ENCODE results near the gene DDX1. TPM values are rescaled to one million over a fixed set of nuclear protein-coding genes. Genes with fewer than 3 reads are reported as not detected.
"Not testable (repeated sequence)": the region's sequence is repeated elsewhere in the genome, so short reads cannot be mapped to it uniquely, and the experiment has no call there.

The DDX1 gene
- 72.6 and 73.0 TPM in 2 replicates for total RNA-seq (2014; rRNA removed; shearing (Covaris generic))
- 101 TPM in 2 replicates for polyA plus RNA-seq (2016; fragmentation: Nextera tagmentation; extraction: Ambion mirVana)

DNA sequence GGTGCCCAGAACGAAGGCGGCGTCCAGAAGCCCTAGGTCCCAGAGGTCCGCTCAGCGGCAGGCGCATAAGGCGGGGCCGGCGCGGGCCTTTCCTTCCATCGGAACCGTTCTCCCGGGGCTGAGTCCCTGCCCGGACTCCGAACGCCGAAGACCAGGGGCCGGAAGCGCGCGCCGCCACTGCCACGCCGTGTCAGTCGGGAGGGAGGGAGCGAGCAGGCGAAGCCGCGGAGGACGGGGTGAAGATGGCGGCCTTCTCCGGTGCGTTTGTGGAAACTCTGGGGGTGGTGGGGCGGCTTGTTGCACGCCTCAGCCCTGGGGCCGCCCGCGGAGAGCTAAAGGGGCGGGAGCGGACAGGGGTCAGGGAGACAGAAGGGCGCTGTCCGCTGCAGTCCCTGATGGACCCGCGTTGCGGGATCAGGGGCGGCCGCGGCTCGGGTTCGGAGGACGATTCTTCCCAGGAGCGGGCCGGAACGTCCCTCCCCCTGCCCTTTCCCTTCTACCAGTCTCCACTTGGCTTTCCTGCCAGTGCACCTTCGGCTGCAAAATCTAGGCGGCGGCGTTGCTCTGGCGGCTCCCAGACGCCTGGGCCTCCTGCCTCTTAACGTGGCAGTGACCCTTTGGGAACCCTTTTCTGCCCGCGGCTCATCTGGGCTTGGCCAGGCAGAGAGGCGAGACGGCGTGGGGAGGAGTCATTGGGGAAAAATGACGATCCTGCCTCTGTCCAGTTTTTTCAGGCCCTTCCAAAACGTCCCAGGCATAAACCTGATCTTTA, at the start of gene DDX1:
TSS of gene DDX1 (plus strand) at position 177 of the 772 bp plus-strand sequence. CDS start at position 243, 66 bp downstream.
- DNase-seq, result peak; percentile 94
- WGBS, 2 experiments (ENCODE audit: low coverage in 1 of 2, low lambda C conversion rate in 2 of 2, missing lambda C conversion rate in 2 of 2), result 1% methylated on average over 36 to 68 of the region's 68 CpGs
- Histone ChIP-seq H3F3A (ENCODE audit: insufficient read depth) (peaks cover 3% of the 10 kb centered on the region; the same call in 1 of the 2 replicates), H3K9ac (peak within 1 kb of the TSS; percentile 97), H3K27me3 (replicated peaks; ENCODE audit: insufficient read depth) (no peaks in the 10 kb centered on the region), H3K27ac (peak within 1 kb of the TSS; percentile 96), H3K4me2 (ENCODE audit: unreplicated experiment) (peak within 1 kb of the TSS; percentile 93), H3K9me2 (ENCODE audit: insufficient read depth) (no peaks in the 10 kb centered on the region), H3K9me3 (ENCODE audit: low read depth) (no peaks in the 10 kb centered on the region), H3K4me3 (peak within 1 kb of the TSS; percentile 98), H3K79me2 (ENCODE audit: insufficient read depth) (peaks cover 49% of the 10 kb centered on the region), H3K4me1 (ENCODE audit: insufficient read depth) (peaks cover 14% of the 10 kb centered on the region), H2AFZ (peak within 1 kb of the TSS; percentile 98), H3K36me3 (ENCODE audit: low read depth) (peaks cover 22% of the 10 kb centered on the region), H4K20me1 (ENCODE audit: insufficient read depth) (peaks cover 11% of the 10 kb centered on the region; the same call in 1 of the 2 replicates)
- in situ Hi-C loops (cut with MboI), result no loop called here
- TF ChIP-seq EZH2 (IDR thresholded peaks at IDR 0.05; ENCODE audit: insufficient read depth, poor library complexity, severe bottlenecking) (no peak), EZH2phosphoT487 (IDR thresholded peaks at IDR 0.05; ENCODE audit: insufficient read depth, low read depth) (no peak)

- in situ Hi-C loops (cut with MboI), result not testable (repeated sequence)
These were observed 49.4 kb upstream of the DDX1 start for GRCh38 chr2:15542269-15542668.

DNA sequence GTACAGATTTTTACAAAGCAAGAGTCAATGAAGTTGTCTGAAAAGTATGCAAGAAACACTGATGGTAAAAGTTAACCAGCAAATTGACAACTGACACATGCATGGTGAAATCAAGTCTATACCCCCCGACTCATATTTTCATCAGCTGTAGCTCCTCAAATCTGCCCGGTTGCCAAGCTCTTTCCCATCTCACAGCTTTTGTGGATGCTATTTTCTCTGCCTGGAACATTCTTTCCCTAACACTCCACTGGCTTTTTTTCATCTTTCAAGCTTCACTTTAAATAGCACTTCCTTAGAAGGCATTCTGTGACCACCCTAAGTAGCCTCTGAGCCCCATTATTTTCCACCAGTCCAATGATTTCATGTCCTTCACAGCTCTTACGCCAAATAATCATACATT, 48.6 kb upstream of the DDX1 start:
- no peak overlapping the region for H3K27ac ChIP-seq
- no peaks in the 10 kb centered on the region for H3K27me3 ChIP-seq (replicated peaks; ENCODE audit: insufficient read depth)
- no peak for DNase-seq
- no peaks in the 10 kb centered on the region; the same call in 1 of the 2 replicates for H3K36me3 ChIP-seq (ENCODE audit: low read depth)
- no peak overlapping the region for H3K4me3 ChIP-seq
- 44 to 45% methylated on average over 3 of the region's 3 CpGs for whole genome bisulfite sequencing, 2 experiments (ENCODE audit: low coverage in 1 of 2, low lambda C conversion rate in 2 of 2, missing lambda C conversion rate in 2 of 2)
- no peaks in the 10 kb centered on the region for H3K4me1 ChIP-seq (ENCODE audit: insufficient read depth)
- no peaks in the 10 kb centered on the region for H4K20me1 ChIP-seq (ENCODE audit: insufficient read depth)
- no peaks in the 10 kb centered on the region for H3K9me2 ChIP-seq (ENCODE audit: insufficient read depth)
- no peaks in the 10 kb centered on the region for H3K9me3 ChIP-seq (ENCODE audit: low read depth)
- no peak overlapping the region for H2AFZ ChIP-seq
- in situ Hi-C loops (cut with MboI), result no loop called here
- H3K4me2 ChIP-seq (ENCODE audit: unreplicated experiment), result no peak overlapping the region
- H3K79me2 ChIP-seq (ENCODE audit: insufficient read depth), result peaks cover 52% of the 10 kb centered on the region
- no peak for TF ChIP-seq EZH2 (IDR thresholded peaks at IDR 0.05; ENCODE audit: insufficient read depth, poor library complexity, severe bottlenecking)
- TF ChIP-seq EZH2phosphoT487 (IDR thresholded peaks at IDR 0.05; ENCODE audit: insufficient read depth, low read depth), result no peak
- H3F3A ChIP-seq (ENCODE audit: insufficient read depth), result no peaks in the 10 kb centered on the region; the same call in 1 of the 2 replicates
- no peak overlapping the region for H3K9ac ChIP-seq

More at GRCh38 chr2:15542269-15542668, 49.4 kb upstream of the DDX1 start:
- not testable (repeated sequence) for H3K9me2 ChIP-seq (ENCODE audit: insufficient read depth); H4K20me1 ChIP-seq (ENCODE audit: insufficient read depth); H3K9me3 ChIP-seq (ENCODE audit: low read depth); H2AFZ ChIP-seq; H3K9ac ChIP-seq; H3K27ac ChIP-seq; H3K4me2 ChIP-seq (ENCODE audit: unreplicated experiment); DNase-seq; H3K27me3 ChIP-seq (replicated peaks; ENCODE audit: insufficient read depth); H3F3A ChIP-seq (ENCODE audit: insufficient read depth); H3K4me1 ChIP-seq (ENCODE audit: insufficient read depth); H3K4me3 ChIP-seq; H3K36me3 ChIP-seq (ENCODE audit: low read depth)
- WGBS, 2 experiments (ENCODE audit: low coverage in 1 of 2, low lambda C conversion rate in 2 of 2, missing lambda C conversion rate in 2 of 2), result 85 to 88% methylated on average over 1 to 2 of the region's 6 CpGs
- peaks cover 52% of the 10 kb centered on the region for H3K79me2 ChIP-seq (ENCODE audit: insufficient read depth)

- H4K20me1 ChIP-seq (ENCODE audit: insufficient read depth), result no peaks in the 10 kb centered on the region
- H3K27ac ChIP-seq, result no peak overlapping the region
- no peaks in the 10 kb centered on the region for H3K9me3 ChIP-seq (ENCODE audit: low read depth)
- no peaks in the 10 kb centered on the region for H3K9me2 ChIP-seq (ENCODE audit: insufficient read depth)
- no peaks in the 10 kb centered on the region; the same call in 1 of the 2 replicates for H3F3A ChIP-seq (ENCODE audit: insufficient read depth)
- H3K36me3 ChIP-seq (ENCODE audit: low read depth), result no peaks in the 10 kb centered on the region; the same call in 1 of the 2 replicates
- DNase-seq, result no peak
- H3K4me2 ChIP-seq (ENCODE audit: unreplicated experiment), result no peak overlapping the region
- WGBS, 2 experiments (ENCODE audit: low coverage in 1 of 2, low lambda C conversion rate in 2 of 2, missing lambda C conversion rate in 2 of 2), result 93 to 98% methylated on average over 6 of the region's 6 CpGs
- in situ Hi-C loops (cut with MboI), result no loop called here
- TF ChIP-seq EZH2phosphoT487 (IDR thresholded peaks at IDR 0.05; ENCODE audit: insufficient read depth, low read depth), result no peak
- TF ChIP-seq EZH2 (IDR thresholded peaks at IDR 0.05; ENCODE audit: insufficient read depth, poor library complexity, severe bottlenecking), result no peak
- H3K9ac ChIP-seq, result no peak overlapping the region
- H3K27me3 ChIP-seq (replicated peaks; ENCODE audit: insufficient read depth), result no peaks in the 10 kb centered on the region
- no peak overlapping the region for H2AFZ ChIP-seq
- H3K79me2 ChIP-seq (ENCODE audit: insufficient read depth), result peaks cover 52% of the 10 kb centered on the region
- no peaks in the 10 kb centered on the region for H3K4me1 ChIP-seq (ENCODE audit: insufficient read depth)
- no peak overlapping the region for H3K4me3 ChIP-seq
These were observed 48.1 kb upstream of the DDX1 start for GRCh38 chr2:15543541-15543940.

Data from GM23248 (cell line).